Measurements from ENCODE around the gene CAMSAP2. TPM values are rescaled to one million over a fixed set of nuclear protein-coding genes. Genes with fewer than 3 reads are reported as not detected.

The CAMSAP2 gene
- 29.4 and 43.0 TPM in 2 replicates for total RNA-seq (2012; rRNA removed)
- 6.9 and 8.3 TPM in 2 replicates for polyA plus RNA-seq (2012; rRNA removed)
- polyA plus RNA-seq (2012; cell fraction: cytosol; rRNA removed), result 0.97 and 1.1 TPM in 2 replicates
- 0.85 and 10.6 TPM in 2 replicates for polyA plus RNA-seq (2012; cell fraction: nucleus; rRNA removed; ENCODE audit: low replicate concordance)
- Bru-seq, nascent RNA, result percentile 92 among the genes with signal in this experiment
- BruChase-seq, experiment 1, labeled RNA remaining after a 6-hour chase, result percentile 90 among the genes with signal in this experiment
- BruChase-seq, experiment 2, labeled RNA remaining after a 2-hour chase, result percentile 92 among the genes with signal in this experiment
- long read RNA-seq, full-length matches to known transcripts, result 3 of 27 reads
- long read RNA-seq, partial matches to known transcripts, result 20 of 27 reads
- long read RNA-seq, other reads (novel, unspliced or antisense), result 4 of 27 reads

- intact Hi-C loops (cut with micrococcal nuclease), result loop anchor here (1.0 kb wide), 1 partner anchor 8 kb away; no protein-coding TSS in a partner anchor
- Histone ChIP-seq H2BK20ac (ENCODE audit: low read depth, low read length) (peak within 1 kb of the TSS; percentile 77), H4K20me1 (ENCODE audit: insufficient read depth, low read length) (peaks cover 30% of the 10 kb centered on the region), H2AFZ (replicated peaks; ENCODE audit: low read length, poor library complexity) (peak within 1 kb of the TSS; percentile 100), H2BK15ac (ENCODE audit: low read depth, low read length) (peak within 1 kb of the TSS; percentile 88; the same call in 2 of the 3 replicates), H3K14ac (replicated peaks; ENCODE audit: low read depth, low read length) (peak within 1 kb of the TSS; percentile 98), H2AK5ac (ENCODE audit: low read depth, low read length) (peak within 1 kb of the TSS; percentile 95), H4K8ac (ENCODE audit: low read depth in 2 of 2, low read length in 2 of 2) (peak within 1 kb of the TSS; percentile 95 to 98), H2BK120ac (ENCODE audit: low read depth, low read length) (peak within 1 kb of the TSS; percentile 93), H3K4me3 (ENCODE audit: insufficient read depth, low read depth, low read length) (peak within 1 kb of the TSS; percentile 96), H3K18ac (ENCODE audit: low read depth, low read length) (peak within 1 kb of the TSS; percentile 91), H3K9ac (ENCODE audit: low read depth, low read length) (peak within 1 kb of the TSS; percentile 99), H2BK5ac (ENCODE audit: low read depth, low read length, poor library complexity, severe bottlenecking) (peak within 1 kb of the TSS; percentile 99), H3K27me3 (ENCODE audit: control insufficient read depth, insufficient read depth, low read length) (no peaks in the 10 kb centered on the region), H3K36me3 (ENCODE audit: control insufficient read depth, insufficient read depth, low read length) (no peaks in the 10 kb centered on the region), H3K23ac (ENCODE audit: low read depth, low read length) (peak within 1 kb of the TSS; percentile 95), H2AK9ac (replicated peaks; ENCODE audit: low read depth, low read length, poor library complexity) (peak within 1 kb of the TSS; percentile 98), H3K79me1 (ENCODE audit: low read depth in 1 of 2, low read length in 2 of 2) (peaks cover 3 to 21% of the 10 kb centered on the region in 2 experiments; a peak in 2 of 4 replicates), H3K9me1 (ENCODE audit: insufficient read depth, low read length) (peaks cover 4% of the 10 kb centered on the region; the same call in 1 of the 2 replicates), H3K56ac (ENCODE audit: extremely low read depth, insufficient read depth, low read length) (peak within 1 kb of the TSS; percentile 95), H4K91ac (ENCODE audit: insufficient read depth, low read depth, low read length) (peak within 1 kb of the TSS; percentile 96), H3K4me1 (ENCODE audit: control insufficient read depth, insufficient read depth, low read length) (no peaks in the 10 kb centered on the region; the same call in 1 of the 2 replicates), H3K4me2 (ENCODE audit: low read depth, low read length) (peak within 1 kb of the TSS; percentile 93), H3K27ac (ENCODE audit: insufficient read depth, low read length) (peak within 1 kb of the TSS; percentile 100), H3K9me3 (ENCODE audit: control insufficient read depth, insufficient read depth, low read length) (no peaks in the 10 kb centered on the region), H4K5ac (ENCODE audit: low read depth, low read length) (peak within 1 kb of the TSS; percentile 92), H3K4ac (ENCODE audit: low read depth, low read length) (peak within 1 kb of the TSS; percentile 97)
- ATAC-seq (ENCODE audit: low read depth) (peak; percentile 83), DNase-seq (peak; percentile 86)
- no TSS peak for BruUV-seq (replicated peaks)
- ChIA-PET CTCF (no interaction called here), POLR2A (ENCODE audit: unreplicated experiment) (interaction anchor here (1.7 kb wide), 1 partner anchor 68 kb away, joined by 11 read pairs; the partner anchor contains the start of gene DDX59)
- WGBS, 2 experiments (ENCODE audit: extremely low coverage in 2 of 2, insufficient read length in 1 of 2), result 0% methylated on average over 6 of the region's 33 CpGs; no CpG with 5 or more reads in 1 of the 2 experiments
- dilution Hi-C loops (cut with HindIII; ENCODE audit: low sequenced_read_pairs, unreplicated experiment), result no loop called here
- in situ Hi-C loops (cut with MboI; ENCODE audit: low sequenced_read_pairs), result no loop called here
- no peak for TF ChIP-seq ELK1 (IDR thresholded peaks at IDR 0.05; ENCODE audit: borderline replicate concordance, low read depth, low read length)
- no peak for TF ChIP-seq FOS (IDR thresholded peaks at IDR 0.05; ENCODE audit: low read depth, low read length)
- no peak for TF ChIP-seq RFX5 (IDR thresholded peaks at IDR 0.05; ENCODE audit: low read depth, low read length)
- TF ChIP-seq BHLHE40 (IDR thresholded peaks at IDR 0.05; ENCODE audit: low read depth, low read length), result no peak
- no peak for TF ChIP-seq MXI1 (IDR thresholded peaks at IDR 0.05; ENCODE audit: borderline replicate concordance, low read depth, low read length)
- TF ChIP-seq SMC3 (IDR thresholded peaks at IDR 0.05; ENCODE audit: low read depth, low read length), result no peak
- TF ChIP-seq CTCF (conservative IDR thresholded peaks at IDR 0.05; ENCODE audit: low read depth, low read length), result no peak
- TF ChIP-seq POLR2A (IDR thresholded peaks at IDR 0.05; ENCODE audit: low read depth, low read length), result 0 out of 2 replicates have a peak, but pooled peaks have one; percentile 11
- no peak for TF ChIP-seq CHD1 (IDR thresholded peaks at IDR 0.05; ENCODE audit: low read depth, low read length)
- TF ChIP-seq NFE2L2 (IDR thresholded peaks at IDR 0.05; ENCODE audit: low read depth, low read length), result no peak
- peak; percentile 64 for TF ChIP-seq MAZ (IDR thresholded peaks at IDR 0.05; ENCODE audit: borderline replicate concordance, low read depth, low read length)
- TF ChIP-seq RAD21 (IDR thresholded peaks at IDR 0.05; ENCODE audit: low read length), result no peak
- TF ChIP-seq CEBPB (IDR thresholded peaks at IDR 0.05; ENCODE audit: low read depth, low read length), result no peak
- TF ChIP-seq MAFK (IDR thresholded peaks at IDR 0.05; ENCODE audit: low read depth, low read length), result no peak
Observed at GRCh38 chr1:200738327-200738948, at the start of gene CAMSAP2. Gene CAMSAP2 (plus strand): TSS chr1:200738893. CDS start chr1:200739828, 935 bp downstream.

Data from IMR-90 (cell line).